ENCODE data around the gene BMP3. TPM values are rescaled to one million over a fixed set of nuclear protein-coding genes. Genes with fewer than 3 reads are reported as not detected.

The BMP3 gene
- polyA plus RNA-seq, 1 of the 3 experiments (the other 2 are of a cell fraction) = 0.12 TPM

DNA sequence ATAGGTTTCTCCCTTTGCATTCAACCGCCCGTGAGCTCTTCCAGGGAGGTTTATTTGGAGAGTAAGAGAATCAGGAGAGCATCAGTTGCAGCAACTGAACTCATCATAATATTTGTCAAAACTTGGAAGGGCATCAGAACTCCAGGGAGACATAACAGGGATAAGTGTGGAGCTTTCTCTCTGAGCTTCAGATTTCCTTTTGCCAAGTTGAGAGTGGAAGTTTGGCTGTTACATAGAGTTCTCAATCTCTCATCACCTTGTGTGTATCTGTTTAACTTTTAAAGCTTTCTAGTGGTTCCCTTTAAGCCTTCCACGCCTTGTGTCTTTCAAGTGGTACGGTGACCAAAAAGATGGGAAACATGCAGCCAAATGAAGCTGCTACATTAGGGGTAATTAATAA, 18.8 kb downstream of the BMP3 start:
- POLR2A ChIA-PET = no interaction called here
- H3K4me2 ChIP-seq = no peak overlapping the region
- no peaks in the 10 kb centered on the region for H3K36me3 ChIP-seq (replicated peaks in 1 of 2; ENCODE audit: control insufficient read depth in 1 of 2, insufficient read depth in 2 of 2, low read length in 1 of 2)
- WGBS (ENCODE audit: low lambda C conversion rate) = 24% methylated on average over 4 of the region's 4 CpGs
- H3K4me1 ChIP-seq (ENCODE audit: control insufficient read depth in 1 of 2, insufficient read depth in 2 of 2, low read depth in 1 of 2, low read length in 1 of 2) = no peaks in the 10 kb centered on the region
- no peaks in the 10 kb centered on the region for H3K9me2 ChIP-seq
- no peak overlapping the region for H3K9ac ChIP-seq
- no peaks in the 10 kb centered on the region for H4K20me1 ChIP-seq (ENCODE audit: insufficient read depth)
- no peak for DNase-seq
- no peaks in the 10 kb centered on the region for H3F3A ChIP-seq (replicated peaks; ENCODE audit: insufficient read depth)
- CTCF ChIA-PET = interaction anchor here (0.9 to 4.4 kb wide), 2 partner anchors 10 to 59 kb away, joined by 3 to 26 read pairs; no protein-coding TSS in a partner anchor
- TF ChIP-seq CHD2 (IDR thresholded peaks at IDR 0.05; ENCODE audit: low read length, partially characterized antibody) (no peak), MXI1 (IDR thresholded peaks at IDR 0.05; ENCODE audit: low read depth, low read length) (no peak), NRF1 (IDR thresholded peaks at IDR 0.05; ENCODE audit: low read depth, low read length) (no peak), FOXM1 (IDR thresholded peaks at IDR 0.05; ENCODE audit: low read depth) (no peak), IRF3 (IDR thresholded peaks at IDR 0.05; ENCODE audit: low read depth, low read length) (no peak), FOSL2 (IDR thresholded peaks at IDR 0.05; ENCODE audit: borderline replicate concordance, low read depth) (no peak), YY1 (IDR thresholded peaks at IDR 0.05; ENCODE audit: low read depth) (no peak), TAF1 (IDR thresholded peaks at IDR 0.05; ENCODE audit: borderline replicate concordance, low read depth, low read length) (no peak), ELF1 (IDR thresholded peaks at IDR 0.05) (no peak), TCF12 (IDR thresholded peaks at IDR 0.05) (no peak), RCOR1 (IDR thresholded peaks at IDR 0.05; ENCODE audit: low read length) (no peak), JUND (IDR thresholded peaks at IDR 0.05) (no peak), RFX5 (IDR thresholded peaks at IDR 0.05; ENCODE audit: low read length) (no peak), PBX3 (IDR thresholded peaks at IDR 0.05) (no peak), GATA2 (CRISPR knock-in tag; IDR thresholded peaks at IDR 0.05) (no peak), MAX (IDR thresholded peaks at IDR 0.05; ENCODE audit: low read depth) (no peak), FOXJ3 (CRISPR knock-in tag; IDR thresholded peaks at IDR 0.05) (no peak)
- TF ChIP-seq, protein P1, sequence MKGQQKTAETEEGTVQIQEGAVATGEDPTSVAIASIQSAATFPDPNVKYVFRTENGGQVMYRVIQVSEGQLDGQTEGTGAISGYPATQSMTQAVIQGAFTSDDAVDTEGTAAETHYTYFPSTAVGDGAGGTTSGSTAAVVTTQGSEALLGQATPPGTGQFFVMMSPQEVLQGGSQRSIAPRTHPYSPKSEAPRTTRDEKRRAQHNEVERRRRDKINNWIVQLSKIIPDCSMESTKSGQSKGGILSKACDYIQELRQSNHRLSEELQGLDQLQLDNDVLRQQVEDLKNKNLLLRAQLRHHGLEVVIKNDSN (IDR thresholded peaks at IDR 0.05; ENCODE audit: borderline replicate concordance, low read depth) = no peak
- no peaks in the 10 kb centered on the region for H3K9me3 ChIP-seq
- no peak overlapping the region for H3K27ac ChIP-seq (ENCODE audit: low read depth in 2 of 2, low read length in 1 of 2)
- no peaks in the 10 kb centered on the region for H3K79me2 ChIP-seq (ENCODE audit: insufficient read depth)
- H3K4me3 ChIP-seq (ENCODE audit: low read depth in 2 of 2, low read length in 1 of 2) = no peak overlapping the region
- no peak overlapping the region for H2AFZ ChIP-seq (ENCODE audit: low read depth)
- no peaks in the 10 kb centered on the region; the same call in 1 of the 2 replicates for H3K27me3 ChIP-seq (ENCODE audit: insufficient read depth)
